A673 (cell line): Measurements from ENCODE around the gene CDC25A. TPM values are rescaled to one million over a fixed set of nuclear protein-coding genes. Genes with fewer than 3 reads are reported as not detected.

Source experiments
- BruUV-seq: library from RNA; stranded (reverse); fragments of 400-500 nt; replicated peaks from 2 replicates; lab custom pipeline; 2021; lab: Mats Ljungman, UMichigan
- CTCF ChIA-PET: fragments of 300-600 bp; sonication (Branson Sonifier 250); formaldehyde crosslinking; loops from one replicate; lab custom pipeline; 2022; ENCODE audit warnings: antibody characterized with exemption; lab: Charles Lee
- POLR2A ChIA-PET: fragments of 300-600 bp; sonication (Branson Sonifier 250); formaldehyde crosslinking; loops from one replicate; lab custom pipeline; 2022; ENCODE audit warnings: antibody characterized with exemption; ENCODE audit not compliant: low non-redundant PET; lab: Charles Lee
- DNase-seq: peaks from one replicate; pipeline ENCODE4 v3.0.0-alpha.2; 2015; ENCODE audit warnings: low spot score
- H3K27ac ChIP-seq: fragments of 200-600 bp; sonication (generic); 2 replicates; pipeline ENCODE4 v1.5.1; 2016; ENCODE audit warnings: mixed run types, low read depth, mild to moderate bottlenecking, mixed read lengths, antibody characterized with exemption, low read length; ENCODE audit not compliant: poor library complexity, severe bottlenecking
- H3K27me3 ChIP-seq: fragments of 200-600 bp; sonication (generic); replicated peaks from 2 replicates; pipeline ENCODE4 v1.6.1; 2017; ENCODE audit warnings: mixed run types, low read depth, mild to moderate bottlenecking, mixed read lengths, antibody characterized with exemption, low read length; ENCODE audit not compliant: insufficient read depth, poor library complexity
- H3K36me3 ChIP-seq: fragments of 200-600 bp; sonication (generic); 2 replicates; pipeline ENCODE4 v1.6.1; 2016; ENCODE audit warnings: mixed run types, mild to moderate bottlenecking, mixed read lengths, antibody characterized with exemption, low read length; ENCODE audit not compliant: insufficient read depth, poor library complexity, severe bottlenecking
- H3K4me1 ChIP-seq: fragments of 200-600 bp; sonication (generic); 2 replicates; pipeline ENCODE4 v1.6.1; 2017; ENCODE audit warnings: mixed run types, mild to moderate bottlenecking, mixed read lengths, antibody characterized with exemption, low read length; ENCODE audit not compliant: insufficient read depth, poor library complexity, severe bottlenecking
- H3K4me3 ChIP-seq: fragments of 200-600 bp; sonication (generic); 2 replicates; pipeline ENCODE4 v1.5.1; 2016; ENCODE audit warnings: low read depth, mixed run types, mild to moderate bottlenecking, mixed read lengths, low read length; ENCODE audit not compliant: poor library complexity, severe bottlenecking
- H3K9me3 ChIP-seq: fragments of 200-600 bp; sonication (generic); 2 replicates; pipeline ENCODE4 v1.6.1; 2016; ENCODE audit warnings: mixed run types, low read depth, mild to moderate bottlenecking, mixed read lengths, antibody characterized with exemption, low read length; ENCODE audit not compliant: poor library complexity, severe bottlenecking
- EZH2 ChIP-seq: fragments of 200-600 bp; sonication (generic); IDR thresholded peaks from 2 replicates; pipeline ENCODE4 v1.6.1; 2017; ENCODE audit warnings: borderline replicate concordance, low read depth, mild to moderate bottlenecking, mixed read lengths, antibody characterized with exemption, low read length; ENCODE audit not compliant: poor library complexity, severe bottlenecking
- intact Hi-C: fragments of 100-400 bp; cut with micrococcal nuclease; formaldehyde crosslinking; loops from one replicate; pipeline ENCODE4 v1.10.0; 2022; ENCODE audit not compliant: unreplicated experiment
- total RNA-seq: library from RNA; stranded (reverse); gene quantifications from 2 replicates; pipeline ENCODE4 v1.2.3, GENCODE V29; 2021
- TF ChIP-seq, protein P1 (sequence below): fragments of 300-800, 200-600 bp; sonication (generic); conservative IDR thresholded peaks from 2 replicates; pipeline ENCODE4 v1.5.1; 2017; ENCODE audit warnings: low read depth, mild to moderate bottlenecking, antibody characterized with exemption, low read length, moderate library complexity, mixed read lengths

The CDC25A gene
- total RNA-seq, 1 experiment from 2014 or later = 34.6 TPM

- Histone ChIP-seq H3K36me3 (no peaks in the 10 kb centered on the region), H3K9me3 (no peaks in the 10 kb centered on the region), H3K27ac (no peak overlapping the region), H3K4me1 (no peaks in the 10 kb centered on the region), H3K4me3 (no peak overlapping the region), H3K27me3 (no peaks in the 10 kb centered on the region)
- intact Hi-C loops = no loop called here
- ChIA-PET CTCF (interaction anchor here (1.4 kb wide), 1 partner anchor 217 kb away, joined by 4 read pairs; no protein-coding TSS in a partner anchor), POLR2A (interaction anchor here (0.6 kb wide), 2 partner anchors 88 to 1271 kb away, joined by 4 to 15 read pairs; no protein-coding TSS in a partner anchor)
- no peak for DNase-seq
- TF ChIP-seq EZH2 = no peak
- TF ChIP-seq, protein P1, sequence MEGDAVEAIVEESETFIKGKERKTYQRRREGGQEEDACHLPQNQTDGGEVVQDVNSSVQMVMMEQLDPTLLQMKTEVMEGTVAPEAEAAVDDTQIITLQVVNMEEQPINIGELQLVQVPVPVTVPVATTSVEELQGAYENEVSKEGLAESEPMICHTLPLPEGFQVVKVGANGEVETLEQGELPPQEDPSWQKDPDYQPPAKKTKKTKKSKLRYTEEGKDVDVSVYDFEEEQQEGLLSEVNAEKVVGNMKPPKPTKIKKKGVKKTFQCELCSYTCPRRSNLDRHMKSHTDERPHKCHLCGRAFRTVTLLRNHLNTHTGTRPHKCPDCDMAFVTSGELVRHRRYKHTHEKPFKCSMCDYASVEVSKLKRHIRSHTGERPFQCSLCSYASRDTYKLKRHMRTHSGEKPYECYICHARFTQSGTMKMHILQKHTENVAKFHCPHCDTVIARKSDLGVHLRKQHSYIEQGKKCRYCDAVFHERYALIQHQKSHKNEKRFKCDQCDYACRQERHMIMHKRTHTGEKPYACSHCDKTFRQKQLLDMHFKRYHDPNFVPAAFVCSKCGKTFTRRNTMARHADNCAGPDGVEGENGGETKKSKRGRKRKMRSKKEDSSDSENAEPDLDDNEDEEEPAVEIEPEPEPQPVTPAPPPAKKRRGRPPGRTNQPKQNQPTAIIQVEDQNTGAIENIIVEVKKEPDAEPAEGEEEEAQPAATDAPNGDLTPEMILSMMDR = no peak
- BruUV-seq = no TSS peak
Observed at GRCh38 chr3:48219543-48219942, 31.3 kb upstream of the CDC25A start.

- DNase-seq = no peak
- ChIA-PET CTCF (interaction anchor here (1.4 kb wide), 1 partner anchor 218 kb away, joined by 4 read pairs; no protein-coding TSS in a partner anchor), POLR2A (no interaction called here)
- no peak overlapping the region for H3K4me3 ChIP-seq
- no peak for TF ChIP-seq EZH2
- TF ChIP-seq, protein P1 = no peak
- H3K9me3 ChIP-seq = no peaks in the 10 kb centered on the region
- no TSS peak for BruUV-seq
- no peaks in the 10 kb centered on the region for H3K4me1 ChIP-seq
- H3K36me3 ChIP-seq = no peaks in the 10 kb centered on the region
- no peaks in the 10 kb centered on the region for H3K27me3 ChIP-seq
- intact Hi-C loops = no loop called here
- H3K27ac ChIP-seq = no peak overlapping the region
Observed at GRCh38 chr3:48218537-48218936, 30.3 kb upstream of the CDC25A start.

DNA sequence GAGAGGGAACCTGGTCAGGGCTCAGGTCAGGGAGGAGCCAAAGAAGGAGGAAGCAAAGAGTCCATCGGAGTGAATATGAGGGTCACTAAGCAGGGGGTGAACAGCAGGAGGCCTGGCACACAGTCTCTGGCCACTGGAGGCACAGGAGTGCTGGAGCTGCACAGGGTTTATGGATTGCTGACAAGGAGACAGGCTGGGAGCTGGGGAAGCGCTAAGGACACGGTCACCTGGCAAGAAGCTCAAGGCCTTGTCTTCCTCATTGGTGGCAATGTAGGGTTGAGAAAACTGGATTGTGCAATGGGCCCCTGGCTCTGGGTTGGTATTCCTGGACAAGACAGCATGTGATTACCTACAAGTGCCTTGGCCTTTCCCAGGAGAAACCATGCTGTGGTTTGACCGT lies 29.2 kb upstream of the CDC25A start:
- BruUV-seq = no TSS peak
- CTCF ChIA-PET = no interaction called here
- H3K4me3 ChIP-seq = no peak overlapping the region

More for the DNA sequence above, 29.2 kb upstream of the CDC25A start:
- Histone ChIP-seq H3K4me1 (no peaks in the 10 kb centered on the region), H3K9me3 (no peaks in the 10 kb centered on the region), H3K36me3 (no peaks in the 10 kb centered on the region), H3K27ac (no peak overlapping the region), H3K27me3 (no peaks in the 10 kb centered on the region)
- POLR2A ChIA-PET = no interaction called here
- intact Hi-C loops = no loop called here
- DNase-seq = no peak
- TF ChIP-seq EZH2 = no peak
- TF ChIP-seq, protein P1 = no peak
